Left colon (tissue), 2 donors: ENCODE measurements around the gene C1R. TPM values are rescaled to one million over a fixed set of nuclear protein-coding genes. Genes with fewer than 3 reads are reported as not detected.

Source experiments
- ATAC-seq: fragments of 200-7000 bp; cut with Tn5 transposase; one replicate; pipeline ENCODE4 v1.9.1; 2020; ENCODE audit warnings: mild to moderate bottlenecking, moderate library complexity
- DNase-seq, 2 donors: peaks; one replicate each; pipeline ENCODE4 v3.0.0-alpha.2; 2020
- intact Hi-C, 2 donors: fragments of 100-400 bp; cut with DNase I in 1 of 2; cut with micrococcal nuclease in 1 of 2; formaldehyde crosslinking; loops; one replicate each; pipeline versions ENCODE4 v1.11.2 to v1.14.0; 2022; cut with DNase I, micrococcal nuclease
- long read RNA-seq: library from polyadenylated mRNA; unstranded; transcript quantifications from one replicate; pipeline ENCODE4 v2.0.0, GENCODE V29; 2021
- total RNA-seq, 2 donors: library from RNA; stranded (reverse); fragmentation: NEBNext Ultra II Directional; extraction: Animal tissue kit (Norgen Biotek cat#: 25700); gene quantifications; one replicate each; pipeline ENCODE4 v1.2.1, GENCODE V29; 2021
- donor health status: DM: no; HTN: no; CAD: no.
- donor health status: DM: yes; HTN: yes; CAD: no.

C1R gene
- total RNA-seq: 100 to 1,000 TPM in 1 of 2 donors, 10 to 100 TPM in 1; 63.1 to 129 TPM
- long read RNA-seq, transcript C1R-215 (11 exons, 2,508 nt): major isoform, 64 of 109 reads
- long read RNA-seq, partial matches to known transcripts: 42 of 109 reads
- long read RNA-seq, other reads (novel, unspliced or antisense): 1 of 109 reads

- peak; percentile 64 to 77 for DNase-seq
- intact Hi-C loops: no loop called here
- peak; percentile 60 for ATAC-seq
Observed at GRCh38 chr12:7092229-7092985, at the start of gene C1R. TSS of gene C1R (minus strand) at chr12:7092445. CDS start at chr12:7092388, 57 bp downstream.

GRCh38 chr12:7141351-7142005, 49.2 kb upstream of the C1R start:
- DNase-seq (no peak), ATAC-seq (no peak)
- intact Hi-C loops: no loop called here

- no peak for DNase-seq
- no peak for ATAC-seq
- intact Hi-C loops: no loop called here
Observed at GRCh38 chr12:7139200-7139599, 47.0 kb upstream of the C1R start.

GRCh38 chr12:7137908-7138307, 45.7 kb upstream of the C1R start:
- intact Hi-C loops: no loop called here
- ATAC-seq (no peak), DNase-seq (no peak)

GRCh38 chr12:7136676-7137075, 44.4 kb upstream of the C1R start:
- intact Hi-C loops: no loop called here
- ATAC-seq: no peak
- DNase-seq: no peak

GRCh38 chr12:7136071-7136470, 43.8 kb upstream of the C1R start:
- ATAC-seq (no peak), DNase-seq (no peak)
- intact Hi-C loops: no loop called here

GRCh38 chr12:7134396-7135166, 42.3 kb upstream of the C1R start:
- no peak for DNase-seq
- ATAC-seq: peak; percentile 40
- intact Hi-C loops: no loop called here

- intact Hi-C loops: no loop called here
- no peak for DNase-seq
- ATAC-seq: no peak
Observed at GRCh38 chr12:7131502-7131866, 39.2 kb upstream of the C1R start.

GRCh38 chr12:7130701-7131501, 38.7 kb upstream of the C1R start:
- peak; percentile 56 to 67 for DNase-seq
- intact Hi-C loops: no loop called here

GRCh38 chr12:7129872-7130691, 37.8 kb upstream of the C1R start, which contains the start of gene CLSTN3:
TSS of gene CLSTN3 (plus strand) at chr12:7130371. CDS start at chr12:7130649, 278 bp downstream.
- intact Hi-C loops: no loop called here
- peak; percentile 85 to 88 for DNase-seq
- peak; percentile 80 for ATAC-seq

More at GRCh38 chr12:7130701-7131501, 38.7 kb upstream of the C1R start:
- peak; percentile 55 for ATAC-seq

- ATAC-seq: no peak
- intact Hi-C loops: no loop called here
- DNase-seq: no peak
Observed at GRCh38 chr12:7129287-7129871, 37.1 kb upstream of the C1R start.

GRCh38 chr12:7128681-7129286, 36.5 kb upstream of the C1R start, which contains the start of gene RBP5:
TSS of gene RBP5 (minus strand) at chr12:7128889. CDS start at chr12:7128775, 114 bp downstream.
- intact Hi-C loops: no loop called here
- no peak for DNase-seq
- ATAC-seq: no peak

GRCh38 chr12:7127916-7128626, 35.8 kb upstream of the C1R start:
- intact Hi-C loops: no loop called here
- DNase-seq (no peak), ATAC-seq (no peak)

GRCh38 chr12:7125632-7126227, 33.5 kb upstream of the C1R start:
- DNase-seq (no peak), ATAC-seq (no peak)
- intact Hi-C loops: no loop called here

- intact Hi-C loops: no loop called here
- ATAC-seq (no peak), DNase-seq (no peak)
Observed at GRCh38 chr12:7123806-7124522, 31.7 kb upstream of the C1R start.
